ENCODE measurements around the gene LRRFIP1.

LRRFIP1 gene

DNA sequence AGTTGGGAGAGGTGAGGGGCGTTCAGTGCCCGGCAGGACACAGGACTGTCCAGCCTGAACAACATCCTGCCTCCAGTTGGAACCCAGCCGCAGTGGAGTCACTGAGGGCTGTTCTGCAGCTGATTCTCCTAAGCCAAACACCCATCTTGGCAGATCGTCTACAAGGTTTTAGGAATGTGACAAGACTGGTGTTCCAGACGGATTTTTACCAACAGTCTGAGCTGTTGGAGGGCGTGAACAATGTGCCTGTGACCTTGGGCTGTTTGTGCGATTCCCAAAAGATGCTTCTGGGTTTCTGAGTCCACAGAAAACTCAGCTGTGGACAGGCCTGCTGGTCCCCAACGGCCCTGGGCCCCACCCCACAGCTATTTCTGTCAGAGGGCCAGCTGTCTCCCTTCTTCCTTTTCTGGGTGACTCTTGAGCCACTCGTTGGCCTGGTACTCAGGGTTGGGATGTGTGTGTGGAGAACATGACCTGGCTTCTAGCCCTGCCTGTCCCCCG is 5.7 kb downstream of the LRRFIP1 start:
- TF ChIP-seq, protein P1, sequence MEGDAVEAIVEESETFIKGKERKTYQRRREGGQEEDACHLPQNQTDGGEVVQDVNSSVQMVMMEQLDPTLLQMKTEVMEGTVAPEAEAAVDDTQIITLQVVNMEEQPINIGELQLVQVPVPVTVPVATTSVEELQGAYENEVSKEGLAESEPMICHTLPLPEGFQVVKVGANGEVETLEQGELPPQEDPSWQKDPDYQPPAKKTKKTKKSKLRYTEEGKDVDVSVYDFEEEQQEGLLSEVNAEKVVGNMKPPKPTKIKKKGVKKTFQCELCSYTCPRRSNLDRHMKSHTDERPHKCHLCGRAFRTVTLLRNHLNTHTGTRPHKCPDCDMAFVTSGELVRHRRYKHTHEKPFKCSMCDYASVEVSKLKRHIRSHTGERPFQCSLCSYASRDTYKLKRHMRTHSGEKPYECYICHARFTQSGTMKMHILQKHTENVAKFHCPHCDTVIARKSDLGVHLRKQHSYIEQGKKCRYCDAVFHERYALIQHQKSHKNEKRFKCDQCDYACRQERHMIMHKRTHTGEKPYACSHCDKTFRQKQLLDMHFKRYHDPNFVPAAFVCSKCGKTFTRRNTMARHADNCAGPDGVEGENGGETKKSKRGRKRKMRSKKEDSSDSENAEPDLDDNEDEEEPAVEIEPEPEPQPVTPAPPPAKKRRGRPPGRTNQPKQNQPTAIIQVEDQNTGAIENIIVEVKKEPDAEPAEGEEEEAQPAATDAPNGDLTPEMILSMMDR (IDR thresholded peaks at IDR 0.05; ENCODE audit: low read depth, low read length): no peak
- H3K27me3 ChIP-seq (ENCODE audit: insufficient read depth, low read depth, severe bottlenecking): no peaks in the 10 kb centered on the region
- H3K4me3 ChIP-seq (ENCODE audit: low read depth, low read length): no peak overlapping the region
- no peak for DNase-seq
- no peaks in the 10 kb centered on the region for H3K9me3 ChIP-seq (ENCODE audit: severe bottlenecking)
- H3K36me3 ChIP-seq: no peaks in the 10 kb centered on the region; the same call in 1 of the 2 replicates
- no peak overlapping the region for H3K27ac ChIP-seq

DNA sequence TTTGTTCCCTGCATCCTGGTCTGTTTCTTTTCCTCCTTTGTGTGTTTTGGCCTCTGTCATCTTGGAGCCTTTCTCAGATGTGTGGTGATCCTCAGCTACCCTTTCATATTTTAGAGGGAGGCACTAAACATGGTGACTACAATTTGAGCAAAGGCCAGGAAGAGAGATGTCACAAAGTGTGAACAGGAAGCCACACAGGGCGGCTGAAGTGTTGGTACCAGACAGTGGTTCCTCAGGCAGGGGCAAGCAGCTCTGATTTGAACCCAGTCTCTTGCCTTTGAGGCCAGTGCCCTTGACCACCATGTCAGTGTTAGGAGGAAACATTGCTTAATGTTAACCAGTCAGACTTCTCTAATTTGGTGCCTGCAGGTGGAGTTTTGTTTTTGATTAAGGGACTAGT is 9.2 kb downstream of the LRRFIP1 start:
- no peak overlapping the region for H3K4me3 ChIP-seq (ENCODE audit: low read depth, low read length)
- H3K9me3 ChIP-seq (ENCODE audit: severe bottlenecking): no peaks in the 10 kb centered on the region
- H3K27ac ChIP-seq: no peak overlapping the region
- DNase-seq: no peak
- TF ChIP-seq, protein P1 (IDR thresholded peaks at IDR 0.05; ENCODE audit: low read depth, low read length): no peak
- H3K27me3 ChIP-seq (ENCODE audit: insufficient read depth, low read depth, severe bottlenecking): no peaks in the 10 kb centered on the region
- H3K36me3 ChIP-seq: no peaks in the 10 kb centered on the region

DNA sequence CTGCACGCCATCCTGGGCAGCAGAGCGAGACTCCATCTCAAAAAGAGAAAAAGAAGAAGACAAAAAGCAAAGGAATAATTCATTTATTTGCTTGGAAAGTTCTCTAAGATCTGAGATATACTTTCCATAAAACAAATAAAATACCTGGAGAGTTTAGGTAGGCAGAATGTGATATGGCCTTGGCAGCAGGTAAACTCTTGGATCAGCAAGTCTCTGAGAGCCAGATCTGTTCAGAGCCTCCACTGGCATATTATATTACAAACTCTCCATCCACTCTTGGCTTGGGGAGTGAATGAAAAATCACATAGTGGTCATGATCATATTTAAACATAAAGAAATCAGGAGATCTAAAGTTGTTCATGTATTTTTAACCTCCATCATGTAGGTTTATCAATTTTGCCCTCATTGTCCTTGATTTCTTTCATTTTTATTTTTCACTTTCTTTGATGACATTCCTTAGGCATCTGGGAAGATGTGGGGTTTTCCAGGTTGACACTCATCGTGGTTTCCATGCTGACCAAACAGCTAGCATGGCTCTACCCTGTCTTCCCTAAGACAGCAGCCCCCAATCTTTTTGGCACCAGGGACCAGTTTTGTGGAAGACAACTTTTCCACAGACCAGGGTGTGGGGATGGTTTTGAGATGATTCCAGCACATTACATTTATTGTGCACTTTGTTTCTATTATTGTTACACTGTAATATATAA is 10.2 kb downstream of the LRRFIP1 start:
- no peak for DNase-seq
- no peaks in the 10 kb centered on the region for H3K36me3 ChIP-seq
- H3K4me3 ChIP-seq (ENCODE audit: low read depth, low read length): no peak overlapping the region
- H3K27ac ChIP-seq: no peak overlapping the region
- H3K27me3 ChIP-seq (ENCODE audit: insufficient read depth, low read depth, severe bottlenecking): no peaks in the 10 kb centered on the region
- TF ChIP-seq, protein P1 (IDR thresholded peaks at IDR 0.05; ENCODE audit: low read depth, low read length): no peak
- no peaks in the 10 kb centered on the region for H3K9me3 ChIP-seq (ENCODE audit: severe bottlenecking)

DNA sequence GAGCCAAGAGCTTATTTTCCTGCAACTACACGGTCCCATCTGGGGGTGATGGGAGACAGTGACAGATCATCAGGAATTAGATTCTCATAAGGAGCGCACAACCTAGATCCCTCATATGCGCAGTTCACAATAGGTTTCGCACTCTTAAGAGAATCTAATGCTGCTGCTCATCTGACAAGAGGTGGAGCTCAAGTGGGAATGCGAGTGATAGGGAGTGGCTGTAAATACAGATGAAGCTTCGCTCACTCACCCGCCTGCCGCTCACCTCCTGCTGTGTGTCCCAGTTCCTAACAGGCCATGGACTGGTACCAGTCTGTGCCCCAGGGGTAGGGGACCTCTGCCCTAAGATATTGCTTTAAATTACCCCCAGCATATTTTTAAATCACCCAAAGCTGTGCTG is 10.8 kb downstream of the LRRFIP1 start:
- no peak for DNase-seq
- no peaks in the 10 kb centered on the region for H3K27me3 ChIP-seq (ENCODE audit: insufficient read depth, low read depth, severe bottlenecking)
- H3K27ac ChIP-seq: no peak overlapping the region
- H3K36me3 ChIP-seq: no peaks in the 10 kb centered on the region
- H3K9me3 ChIP-seq (ENCODE audit: severe bottlenecking): no peaks in the 10 kb centered on the region
- TF ChIP-seq, protein P1 (IDR thresholded peaks at IDR 0.05; ENCODE audit: low read depth, low read length): no peak
- H3K4me3 ChIP-seq (ENCODE audit: low read depth, low read length): no peak overlapping the region

DNA sequence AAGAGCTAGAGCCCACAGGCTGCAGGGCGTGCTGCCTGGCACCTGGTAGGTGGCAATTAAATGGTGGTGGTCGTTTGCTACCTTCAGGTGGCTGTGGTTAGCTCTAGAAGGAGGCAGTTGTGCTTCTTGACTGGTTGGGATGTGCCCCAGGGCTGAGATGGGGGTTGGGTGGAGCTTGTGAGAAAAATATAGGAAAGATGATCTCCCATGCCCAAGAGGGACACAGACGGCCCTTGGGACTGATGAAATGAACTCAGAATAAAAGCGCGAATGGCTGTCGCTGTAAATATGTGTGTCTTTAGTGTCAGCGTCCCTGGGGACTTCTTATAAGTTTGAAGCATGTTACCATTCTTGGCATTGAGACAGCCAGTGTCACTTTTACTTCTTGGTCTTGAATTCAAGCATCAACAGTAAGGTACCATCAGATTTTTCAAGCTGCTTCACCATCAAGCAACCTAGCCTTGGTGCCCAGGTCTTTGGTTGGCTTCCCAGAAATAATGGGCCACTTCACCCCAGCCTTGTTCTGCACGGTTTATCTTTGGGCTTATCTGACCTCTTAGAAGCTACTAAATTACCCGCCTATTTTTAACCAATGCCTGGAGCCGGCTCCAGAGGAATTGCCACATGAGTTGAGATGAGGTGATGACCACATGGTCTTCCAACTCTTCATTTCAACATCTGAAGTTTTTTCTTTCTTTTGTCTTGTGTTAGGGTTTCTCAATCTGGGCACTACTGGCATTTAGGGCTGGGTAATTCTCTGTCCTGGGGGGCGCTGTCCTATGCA is 11.9 kb downstream of the LRRFIP1 start:
- no peak for DNase-seq
- Histone ChIP-seq H3K4me3 (ENCODE audit: low read depth, low read length) (no peak overlapping the region), H3K36me3 (no peaks in the 10 kb centered on the region), H3K9me3 (ENCODE audit: severe bottlenecking) (no peaks in the 10 kb centered on the region), H3K27ac (no peak overlapping the region), H3K27me3 (ENCODE audit: insufficient read depth, low read depth, severe bottlenecking) (no peaks in the 10 kb centered on the region)
- TF ChIP-seq, protein P1 (IDR thresholded peaks at IDR 0.05; ENCODE audit: low read depth, low read length): no peak

Measured in WERI-Rb-1 (cell line).